NAMALWA (cell line): ENCODE data around the gene CDK5.

Source experiments
- DNase-seq: peaks from one replicate; pipeline ENCODE4 v3.0.0-alpha.2; 2015; ENCODE audit warnings: low spot score

The CDK5 gene

DNA sequence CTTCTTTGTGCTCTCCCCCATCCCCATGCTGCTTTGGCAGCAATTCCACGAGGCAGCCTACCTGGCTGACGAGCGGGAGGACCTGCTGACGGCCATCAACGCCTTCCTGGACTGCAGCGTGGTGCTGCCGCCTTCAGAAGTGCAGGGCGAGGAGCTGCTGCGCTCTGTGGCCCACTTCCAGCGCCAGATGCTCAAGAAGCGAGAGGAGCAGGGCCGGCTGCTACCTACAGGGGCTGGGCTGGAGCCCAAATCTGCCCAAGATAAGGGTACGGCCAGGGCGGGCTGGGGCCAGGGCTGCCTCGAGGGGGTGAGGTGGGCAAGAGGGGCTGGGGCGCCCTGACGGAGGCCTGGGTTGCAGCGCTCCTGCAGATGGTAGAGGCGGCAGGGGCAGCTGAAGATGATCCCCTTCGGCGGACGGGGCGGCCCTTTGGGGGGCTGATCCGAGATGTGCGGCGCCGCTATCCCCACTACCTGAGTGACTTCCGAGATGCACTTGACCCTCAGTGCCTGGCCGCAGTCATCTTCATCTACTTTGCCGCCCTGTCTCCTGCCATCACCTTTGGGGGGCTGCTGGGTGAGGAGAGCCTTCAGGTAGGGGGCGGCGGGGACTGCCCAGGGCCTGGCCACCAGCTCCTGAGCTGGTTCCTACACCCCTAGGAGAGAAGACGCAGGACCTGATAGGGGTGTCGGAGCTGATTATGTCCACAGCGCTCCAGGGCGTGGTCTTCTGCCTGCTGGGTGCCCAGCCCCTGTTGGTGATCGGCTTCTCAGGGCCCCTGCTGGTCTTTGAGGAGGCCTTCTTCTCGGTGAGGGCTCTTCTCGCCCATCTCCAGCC, 13.6 kb upstream of the CDK5 start:
- no peak for DNase-seq

DNA sequence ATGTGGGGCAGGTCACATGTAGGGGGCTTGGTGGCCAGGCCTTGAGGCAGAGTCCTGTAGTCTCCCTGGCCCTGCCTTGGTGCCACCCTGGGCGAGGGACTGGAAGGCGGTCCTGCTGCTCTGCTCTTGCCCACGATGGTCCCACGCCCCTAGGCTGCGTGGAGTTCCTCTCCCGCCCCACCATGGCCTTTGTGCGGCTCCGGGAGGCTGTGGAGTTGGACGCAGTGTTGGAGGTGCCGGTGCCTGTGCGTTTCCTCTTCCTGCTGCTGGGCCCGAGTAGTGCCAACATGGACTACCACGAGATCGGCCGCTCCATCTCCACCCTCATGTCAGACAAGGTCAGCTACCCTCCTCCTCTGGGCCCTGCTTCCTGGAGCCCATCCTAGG, 12.9 kb upstream of the CDK5 start:
- DNase-seq, result no peak

DNA sequence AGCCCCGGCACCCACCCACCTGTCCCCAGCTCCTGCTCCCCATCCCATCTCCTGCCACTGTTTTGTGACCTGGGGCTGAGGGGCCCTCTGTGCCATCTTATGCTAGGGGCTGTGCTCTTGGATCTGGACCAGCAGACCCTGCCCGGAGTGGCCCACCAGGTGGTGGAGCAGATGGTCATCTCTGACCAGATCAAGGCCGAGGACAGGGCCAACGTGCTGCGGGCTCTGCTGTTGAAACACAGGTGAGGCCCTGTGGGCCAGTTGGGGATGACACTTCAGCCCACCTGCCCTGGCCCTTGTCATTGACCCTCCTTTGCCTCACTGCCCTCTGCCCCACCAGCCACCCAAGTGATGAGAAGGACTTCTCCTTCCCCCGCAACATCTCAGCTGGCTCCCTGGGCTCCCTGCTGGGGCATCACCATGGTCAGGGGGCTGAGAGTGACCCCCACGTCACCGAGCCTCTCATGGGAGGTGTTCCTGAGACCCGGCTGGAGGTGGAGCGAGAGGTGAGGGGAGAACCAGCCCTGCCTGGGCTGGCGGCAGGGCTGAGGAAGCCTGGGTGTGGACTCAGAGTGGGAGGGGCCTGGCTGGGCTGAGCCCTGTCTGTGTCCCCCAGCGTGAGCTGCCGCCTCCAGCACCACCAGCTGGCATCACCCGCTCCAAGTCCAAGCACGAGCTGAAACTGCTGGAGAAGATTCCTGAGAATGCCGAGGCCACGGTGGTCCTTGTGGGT, 12.3 kb upstream of the CDK5 start:
- no peak for DNase-seq

GRCh38 chr7:151068069-151068773, 10.5 kb upstream of the CDK5 start:
- DNase-seq, result no peak

- DNase-seq, result no peak
Measured at GRCh38 chr7:151066273-151066974, 8.7 kb upstream of the CDK5 start.

DNA sequence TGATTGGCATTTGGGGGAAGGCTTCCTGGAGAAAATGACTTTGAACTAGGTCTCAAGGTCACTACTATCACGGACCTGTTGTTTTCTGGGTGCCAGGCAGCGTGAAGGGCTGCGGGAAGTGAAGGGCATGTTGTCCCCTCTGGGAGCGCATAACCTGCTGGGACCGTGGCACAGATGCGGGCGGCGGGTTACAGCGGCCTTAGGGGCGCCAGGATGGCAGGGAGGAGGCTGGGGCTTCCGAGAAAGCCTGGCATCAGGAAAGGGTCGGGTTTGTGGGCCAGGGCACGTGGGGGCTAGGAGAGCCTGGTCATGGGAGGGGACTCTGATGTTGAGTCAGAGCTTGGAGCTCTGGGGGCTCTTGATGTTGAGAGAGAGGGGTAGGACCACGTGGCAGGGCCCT, 7.8 kb upstream of the CDK5 start:
- DNase-seq, result no peak

DNA sequence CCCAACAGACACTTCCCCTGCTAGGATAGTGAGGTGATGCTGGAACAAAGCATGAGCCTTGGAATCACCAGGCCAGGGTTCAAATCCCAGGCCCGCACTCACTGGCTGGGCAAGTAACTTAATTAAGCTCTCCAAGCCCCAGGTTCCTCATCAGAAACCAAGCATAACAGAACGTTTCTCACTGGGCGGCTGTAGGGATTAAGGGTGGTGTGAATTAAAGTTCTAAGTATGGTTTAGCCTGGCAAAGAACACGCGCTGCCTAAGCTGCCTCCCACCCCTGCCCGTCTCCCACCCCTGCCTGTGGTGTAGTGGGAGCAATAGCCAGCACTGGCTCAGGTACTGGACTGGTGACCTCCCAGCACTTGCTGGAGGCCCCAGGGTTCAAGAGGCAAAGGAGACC, 7.3 kb upstream of the CDK5 start:
- DNase-seq, result no peak

GRCh38 chr7:151064454-151064853, 6.8 kb upstream of the CDK5 start:
- no peak for DNase-seq

DNA sequence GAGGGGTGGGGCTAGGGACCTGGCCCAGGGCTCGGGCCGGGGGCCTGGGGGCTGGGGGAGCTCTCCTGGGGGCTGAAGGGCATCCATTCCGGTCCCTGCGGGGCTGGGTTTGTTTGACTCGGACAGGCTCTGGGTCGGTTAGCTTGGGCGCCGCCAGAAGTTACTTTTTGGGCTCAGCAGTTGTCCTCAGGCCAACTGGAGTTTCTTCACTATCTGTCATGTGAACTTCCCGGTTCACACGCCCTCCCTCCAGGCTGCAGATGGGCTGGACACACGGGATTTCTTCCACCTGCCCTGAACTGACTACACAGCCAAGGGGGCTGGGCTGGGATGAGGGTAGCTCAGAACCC, 5.5 kb upstream of the CDK5 start:
- no peak for DNase-seq

DNA sequence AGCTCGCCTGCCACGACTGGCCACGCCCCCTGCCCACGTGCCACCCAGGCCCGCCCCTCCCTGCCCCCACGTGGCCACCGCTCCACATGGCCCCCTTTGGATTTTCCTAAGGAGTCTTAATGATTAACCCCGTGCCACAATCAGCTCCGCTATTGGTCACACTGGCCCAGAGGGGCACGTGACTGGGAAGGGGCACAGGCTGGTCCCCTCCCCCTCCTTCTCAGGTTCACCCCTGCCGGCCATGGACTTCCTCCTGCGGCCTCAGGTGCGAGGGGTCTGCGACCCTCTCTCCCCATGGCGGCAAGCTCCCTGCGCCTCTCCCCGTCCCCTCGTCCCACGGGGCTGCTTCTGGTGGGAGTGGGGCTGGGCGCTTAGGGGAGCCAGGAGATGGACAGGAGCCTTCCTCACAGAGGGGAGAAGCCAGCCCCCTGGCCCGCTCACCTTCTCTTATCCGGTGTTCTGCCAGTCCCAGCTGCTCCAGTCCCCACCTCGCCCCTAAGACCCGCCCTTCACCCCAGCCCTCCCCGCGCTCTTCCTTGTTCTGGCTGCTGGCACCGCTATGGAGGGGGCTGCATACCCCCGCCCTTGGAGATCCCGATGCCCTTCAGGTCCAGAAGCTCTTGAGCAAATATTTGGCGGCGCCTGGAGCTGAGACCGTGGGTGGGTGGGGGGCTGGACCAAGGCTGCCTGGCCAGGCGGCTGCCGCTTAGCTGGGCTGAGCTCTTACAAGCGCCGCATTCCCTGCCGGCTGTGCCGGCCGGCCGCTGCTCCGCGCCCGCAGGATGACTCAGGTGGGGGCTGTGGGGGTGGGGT, 4.9 kb upstream of the CDK5 start:
- no peak for DNase-seq

DNA sequence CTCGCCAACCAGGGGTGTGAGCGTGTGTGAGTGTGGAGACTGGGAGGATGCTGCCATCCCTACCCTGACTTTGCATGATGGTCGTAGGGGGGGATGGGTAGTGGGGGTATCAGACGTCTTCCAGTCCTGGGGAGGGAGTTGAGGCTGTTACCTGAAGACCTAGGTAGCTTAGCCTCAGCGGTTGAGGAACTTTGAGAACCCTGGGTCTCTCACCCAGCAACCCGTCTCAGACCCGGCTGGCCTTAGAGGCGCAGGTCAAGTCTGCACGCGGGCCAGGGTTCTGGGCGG, 4.4 kb upstream of the CDK5 start:
- no peak for DNase-seq

DNA sequence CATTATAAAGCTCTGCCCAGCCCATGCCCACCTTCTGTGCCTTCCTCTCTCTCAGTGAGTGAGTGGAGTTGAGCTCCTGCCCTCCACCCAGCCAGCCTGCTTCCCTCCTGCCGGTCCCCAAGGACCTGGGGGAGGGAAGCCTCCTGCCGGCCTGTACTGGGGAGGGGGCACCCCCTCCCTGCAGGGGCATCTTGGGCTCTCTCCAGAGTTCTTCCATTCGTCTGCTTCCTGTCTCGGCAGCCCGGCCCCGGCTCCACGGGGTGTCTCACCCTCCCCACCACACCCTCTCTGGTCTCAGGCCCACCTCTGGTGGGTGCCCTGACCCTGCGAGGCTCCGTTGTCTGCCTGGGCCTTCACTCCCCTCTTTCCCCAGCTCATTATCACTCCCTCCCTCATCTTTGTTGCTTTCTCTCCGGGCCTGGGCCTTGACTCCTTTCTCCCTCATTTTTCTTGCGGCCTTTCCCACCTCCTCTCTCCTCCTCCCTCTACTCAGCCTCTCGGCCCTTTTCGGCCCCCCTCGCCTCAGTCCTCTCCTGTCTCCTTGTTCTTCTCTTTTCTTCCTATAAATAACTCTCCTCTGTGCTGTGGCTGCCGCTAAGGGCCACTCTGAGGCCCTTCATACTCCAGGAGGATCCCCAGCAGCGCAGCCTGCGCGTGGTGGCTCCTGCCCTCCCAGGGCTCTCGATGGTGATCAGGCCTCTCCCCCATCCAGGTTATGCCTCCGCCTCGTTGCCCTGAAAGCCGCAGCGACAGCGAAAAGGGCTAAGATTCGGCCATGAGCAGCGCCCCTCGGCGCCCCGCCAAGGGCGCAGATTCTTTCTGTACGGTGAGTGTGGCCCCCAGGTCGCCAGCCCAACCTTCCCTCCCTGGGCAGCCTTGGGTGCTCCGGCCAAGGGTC, 3.8 kb upstream of the CDK5 start:
- DNase-seq, result no peak

- DNase-seq, result peak; percentile 56
Measured at GRCh38 chr7:151060416-151061212, 2.9 kb upstream of the CDK5 start.

DNA sequence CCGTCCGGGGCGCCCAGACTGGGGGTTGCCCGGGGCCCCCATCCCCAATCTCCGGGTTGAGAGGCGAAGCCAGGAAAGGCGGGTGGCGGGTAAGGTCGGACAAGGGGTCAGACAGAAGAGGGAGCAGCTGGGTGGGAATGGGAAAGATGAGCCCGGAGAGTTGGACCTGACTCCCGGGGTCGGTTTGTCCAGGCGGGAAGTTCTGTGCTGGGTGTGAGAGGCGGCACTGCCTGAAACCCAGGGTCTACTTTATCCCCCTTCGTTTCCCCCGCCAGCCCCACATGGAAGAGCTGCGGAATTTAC, 2.4 kb upstream of the CDK5 start:
- DNase-seq, result peak; percentile 37

DNA sequence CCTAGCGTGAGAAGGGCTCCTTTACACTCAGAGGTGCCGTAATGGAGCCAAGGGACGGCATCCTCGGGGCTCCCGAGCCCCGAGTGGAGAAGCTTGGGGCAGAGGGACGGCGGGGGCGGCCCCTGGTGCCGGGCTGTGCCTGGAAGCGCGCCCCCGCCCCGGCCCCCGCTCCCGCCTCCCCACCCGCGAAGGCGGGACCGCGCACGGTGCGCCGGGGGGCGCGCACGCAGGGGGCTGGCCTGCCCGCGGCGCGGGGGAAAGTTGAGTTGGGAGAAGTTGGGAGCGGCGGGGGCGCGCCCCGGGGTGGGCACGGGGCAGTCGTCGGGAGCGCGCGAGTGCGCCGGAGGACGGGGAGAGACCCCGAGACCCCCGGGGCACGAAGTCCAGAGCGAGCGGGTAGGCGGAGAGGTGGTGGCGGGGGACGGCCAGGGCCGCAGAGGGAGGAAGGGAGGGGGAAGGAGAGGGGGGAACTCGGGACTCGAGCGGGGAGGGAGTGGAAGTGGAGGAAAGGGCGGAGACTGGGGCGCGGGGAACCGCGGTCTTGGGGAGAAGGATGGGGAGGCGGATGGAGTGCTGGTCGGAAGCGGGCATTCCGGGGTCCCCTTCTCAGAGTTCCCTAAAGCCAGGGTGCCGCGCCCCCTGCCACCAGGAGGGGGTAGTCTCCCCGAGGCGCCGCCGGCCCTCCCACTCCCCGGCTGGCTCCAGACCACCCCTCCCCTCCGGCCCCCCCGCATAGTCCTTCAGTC, 1.8 kb upstream of the CDK5 start, which contains the start of gene SLC4A2:
SLC4A2 (plus strand) TSS at position 223 of the 746 bp plus-strand sequence. CDS start 2,399 bp downstream, outside the sequence.
- peak; percentile 83 for DNase-seq

- DNase-seq, result peak; percentile 80
Measured at GRCh38 chr7:151058781-151059366, 1.2 kb upstream of the CDK5 start.

- peak; percentile 100 for DNase-seq
Measured at GRCh38 chr7:151057989-151058780, 488 bp upstream of the CDK5 start.
